Adrenal gland (tissue), 5 donors: ENCODE data around the gene ZNF783.

ENCODE experiments used
- POLR2A ChIP-seq, 2 donors: fragments of 450-650 bp; IDR thresholded peaks; one replicate each; pipeline ENCODE4 v1.6.1; 2017; ENCODE audit warnings: antibody characterized with exemption in 2 of 2, mild to moderate bottlenecking in 2 of 2, moderate library complexity in 1 of 2
- TF ChIP-seq, protein P1 (sequence below), 6 experiments: fragments of 450-650 bp in 4 of 6; fragments of 200-600 bp in 2 of 6; sonication (generic) in 1 of 6; IDR thresholded peaks; 1 replicate in 5 of 6; 2 replicates in 1 of 6; pipeline versions ENCODE4 v1.5.1 to v1.8.0; 2016 to 2021; ENCODE audit warnings: antibody characterized with exemption in 6 of 6, mild to moderate bottlenecking in 2 of 6, moderate library complexity in 1 of 6
- donor health status: DM: no; HTN: no; CAD: no.

DNA sequence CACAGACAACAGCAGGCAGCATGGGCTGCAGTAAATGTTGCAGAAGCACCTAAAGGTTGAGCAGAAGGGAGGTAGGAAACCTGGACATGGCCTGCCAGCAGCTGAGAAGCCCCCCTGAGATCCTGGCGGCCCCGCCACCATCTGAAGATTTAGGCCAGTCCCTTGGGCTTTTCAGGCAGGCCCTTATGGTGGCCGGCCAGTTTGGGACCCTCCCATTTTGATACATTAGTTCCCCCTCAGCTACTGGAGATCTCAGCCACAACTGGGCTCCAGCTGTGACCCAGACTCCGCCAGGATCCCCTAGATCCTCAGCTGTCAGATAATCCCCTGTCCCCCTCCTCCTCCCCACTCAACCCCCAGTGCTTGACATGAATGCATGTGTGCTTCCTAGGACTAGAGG is 34.4 kb downstream of the ZNF783 start:
- TF ChIP-seq, protein P1, sequence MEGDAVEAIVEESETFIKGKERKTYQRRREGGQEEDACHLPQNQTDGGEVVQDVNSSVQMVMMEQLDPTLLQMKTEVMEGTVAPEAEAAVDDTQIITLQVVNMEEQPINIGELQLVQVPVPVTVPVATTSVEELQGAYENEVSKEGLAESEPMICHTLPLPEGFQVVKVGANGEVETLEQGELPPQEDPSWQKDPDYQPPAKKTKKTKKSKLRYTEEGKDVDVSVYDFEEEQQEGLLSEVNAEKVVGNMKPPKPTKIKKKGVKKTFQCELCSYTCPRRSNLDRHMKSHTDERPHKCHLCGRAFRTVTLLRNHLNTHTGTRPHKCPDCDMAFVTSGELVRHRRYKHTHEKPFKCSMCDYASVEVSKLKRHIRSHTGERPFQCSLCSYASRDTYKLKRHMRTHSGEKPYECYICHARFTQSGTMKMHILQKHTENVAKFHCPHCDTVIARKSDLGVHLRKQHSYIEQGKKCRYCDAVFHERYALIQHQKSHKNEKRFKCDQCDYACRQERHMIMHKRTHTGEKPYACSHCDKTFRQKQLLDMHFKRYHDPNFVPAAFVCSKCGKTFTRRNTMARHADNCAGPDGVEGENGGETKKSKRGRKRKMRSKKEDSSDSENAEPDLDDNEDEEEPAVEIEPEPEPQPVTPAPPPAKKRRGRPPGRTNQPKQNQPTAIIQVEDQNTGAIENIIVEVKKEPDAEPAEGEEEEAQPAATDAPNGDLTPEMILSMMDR (IDR thresholded peaks at IDR 0.05), result no peak
- TF ChIP-seq POLR2A (IDR thresholded peaks at IDR 0.05), result no peak
